K562 (cell line): ENCODE measurements around the gene PCBP3. TPM values are rescaled to one million over a fixed set of nuclear protein-coding genes. Genes with fewer than 3 reads are reported as not detected.

ENCODE experiments used
- ATAC-seq: fragments of 200-7000 bp; cut with Tn5 transposase; 3 replicates; pipeline ENCODE4 v1.9.1; 2020; ENCODE audit warnings: moderate library complexity
- BruUV-seq: library from RNA; stranded (reverse); fragments of 400-500 nt; replicated peaks from 2 replicates; lab custom pipeline; 2021; lab: Mats Ljungman, UMichigan
- CTCF ChIA-PET: fragments of 300-600 bp; formaldehyde crosslinking; extraction: SDS; loops from one replicate; lab custom pipeline; 2021; ENCODE audit warnings: low intra/inter-chr PET ratio; lab: Yijun Ruan, JAX
- POLR2A ChIA-PET: fragments of 300-600, 350-650 bp; sonication (Branson Sonifier 250); formaldehyde crosslinking; extraction: SDS; loops from one replicate; lab custom pipeline; 2021; ENCODE audit warnings: antibody characterized with exemption, inconsistent platforms; lab: Yijun Ruan, JAX
- DNase-seq, 4 experiments: peaks; one replicate each; pipeline versions ENCODE4 v3.0.0 to v3.0.0-alpha.2; 2011 to 2018; ENCODE audit warnings: low spot score in 3 of 4, mixed read lengths in 3 of 4; ENCODE audit errors: extremely low read depth in 1 of 4
- FAIRE-seq: peaks from 2 replicates; lab custom pipeline; 2011; peaks lifted over from hg19 to GRCh38; lab: Jason Lieb, UNC
- H2AFZ ChIP-seq: 2 replicates; pipeline ENCODE4 v1.6.0; 2011; ENCODE audit warnings: low read depth, low read length, control low read depth, inconsistent platforms
- H3K27ac ChIP-seq: fragments of 200-600 bp; 3 replicates; pipeline ENCODE4 v1.8.0; 2011; ENCODE audit warnings: low read depth, mild to moderate bottlenecking, control low read depth, inconsistent platforms, low read length, moderate library complexity, mixed read lengths; ENCODE audit errors: extremely low read depth
- H3K27me3 ChIP-seq, 2 experiments: fragments of 300-600 bp in 1 of 2; 2 replicates in 1 of 2; 3 replicates in 1 of 2; pipeline versions ENCODE4 v1.6.0 to v1.8.0; 2011; ENCODE audit warnings: inconsistent platforms in 2 of 2, low read length in 2 of 2, mild to moderate bottlenecking in 1 of 2, mixed read lengths in 1 of 2, moderate library complexity in 1 of 2; ENCODE audit not compliant: control insufficient read depth in 2 of 2, insufficient read depth in 2 of 2
- H3K36me3 ChIP-seq: fragments of 300-600 bp; 3 replicates; pipeline ENCODE4 v1.8.0; 2011; ENCODE audit warnings: mild to moderate bottlenecking, low read length, inconsistent platforms; ENCODE audit not compliant: control insufficient read depth, insufficient read depth
- H3K4me1 ChIP-seq, 2 experiments: fragments of 200-600 bp in 1 of 2; replicated peaks in 1 of 2; 2 replicates in 1 of 2; 3 replicates in 1 of 2; pipeline versions ENCODE4 v1.5.1 to v1.8.0; 2011; ENCODE audit warnings: inconsistent platforms in 2 of 2, low read length in 2 of 2, mild to moderate bottlenecking in 1 of 2, mixed read lengths in 1 of 2, moderate library complexity in 1 of 2; ENCODE audit not compliant: control insufficient read depth in 2 of 2, insufficient read depth in 2 of 2
- H3K4me2 ChIP-seq: 2 replicates; pipeline ENCODE4 v1.6.1; 2011; ENCODE audit warnings: low read length, control low read depth, inconsistent platforms, mixed read lengths; ENCODE audit not compliant: insufficient read depth
- H3K4me3 ChIP-seq: fragments of 200-600 bp; sonication (generic), shearing (Covaris generic); 2 replicates; pipeline ENCODE4 v1.5.1; 2016; ENCODE audit warnings: control low read depth, inconsistent platforms
- H3K79me2 ChIP-seq: fragments of 200-600 bp; 3 replicates; pipeline ENCODE4 v1.8.0; 2011; ENCODE audit warnings: low read length, inconsistent platforms; ENCODE audit not compliant: control insufficient read depth, insufficient read depth
- H3K9ac ChIP-seq, 2 experiments: 2 replicates each; pipeline versions ENCODE4 v1.6.0 to v1.6.1; 2011; ENCODE audit warnings: low read depth in 2 of 2, low read length in 2 of 2, control low read depth in 1 of 2, inconsistent platforms in 1 of 2, mild to moderate bottlenecking in 1 of 2, mixed read lengths in 1 of 2; ENCODE audit not compliant: insufficient read depth in 1 of 2
- H3K9me1 ChIP-seq: one replicate; pipeline ENCODE4 v1.6.0; 2011; ENCODE audit warnings: inconsistent platforms, mild to moderate bottlenecking, low read length, moderate library complexity; ENCODE audit not compliant: control insufficient read depth, insufficient read depth
- H3K9me3 ChIP-seq: replicated peaks from 2 replicates; pipeline ENCODE4 v1.5.1; 2011; ENCODE audit warnings: low read depth, low read length, inconsistent platforms; ENCODE audit not compliant: control insufficient read depth, insufficient read depth
- H4K20me1 ChIP-seq: replicated peaks from 2 replicates; pipeline ENCODE4 v1.6.1; 2011; ENCODE audit warnings: low read length, inconsistent platforms, mixed read lengths; ENCODE audit not compliant: control insufficient read depth, insufficient read depth
- CBFA2T3 ChIP-seq: fragments of 450-650 bp; IDR thresholded peaks from 2 replicates; pipeline ENCODE4 v1.6.1; 2017
- CREBBP ChIP-seq: IDR thresholded peaks from one replicate; pipeline ENCODE4 v1.6.1; 2012; ENCODE audit warnings: low read depth, mild to moderate bottlenecking, control low read depth, inconsistent platforms, low read length
- E2F3 ChIP-seq: fragments of 250-450 bp; sonication (Bioruptor Pico); IDR thresholded peaks from 2 replicates; pipeline ENCODE4 v1.4.0; 2020; ENCODE audit warnings: mild to moderate bottlenecking
- E2F4 ChIP-seq: sonication (generic); formaldehyde crosslinking; IDR thresholded peaks from 2 replicates; pipeline ENCODE4 v1.8.0; 2022; ENCODE audit warnings: mild to moderate bottlenecking, low read depth, missing genetic modification reagents
- TFE3 ChIP-seq: fragments of 450-650 bp; formaldehyde crosslinking; IDR thresholded peaks from 2 replicates; pipeline ENCODE4 v1.4.0; 2020; ENCODE audit warnings: mild to moderate bottlenecking, mixed read lengths
- TGIF2 ChIP-seq: sonication (generic); formaldehyde crosslinking; IDR thresholded peaks from 2 replicates; pipeline ENCODE4 v1.8.1; 2022; ENCODE audit warnings: mild to moderate bottlenecking, missing genetic modification reagents, moderate library complexity
- ZNF280B ChIP-seq: fragments of 250-450 bp; sonication (Bioruptor Pico); IDR thresholded peaks from 2 replicates; pipeline ENCODE4 v1.5.1; 2021; ENCODE audit warnings: mild to moderate bottlenecking
- WGBS: fragments of 100-300 bp; shearing (Covaris generic); methylation state at CpG from one replicate; pipeline ENCODE4 v1.1.6; 2016; ENCODE audit warnings: low coverage, mixed read lengths; ENCODE audit not compliant: insufficient coverage; ENCODE audit errors: missing lambda C conversion rate; 5-methylcytosine and 5-hydroxymethylcytosine counted together
- in situ Hi-C: fragments of 300-500 bp; cut with MboI; formaldehyde crosslinking; loops from 4 replicates; pipeline ENCODE4 v1.15.0; 2018; ENCODE audit warnings: inconsistent platforms, mixed read lengths
- intact Hi-C: fragments of 100-400 bp; cut with micrococcal nuclease; formaldehyde crosslinking; loops from 2 replicates; pipeline ENCODE4 v1.14.2; 2022
- polyA plus RNA-seq, 8 experiments: library from polyadenylated mRNA; depleted of rRNA in 4 of 8; stranded (reverse) in 5 of 8; unstranded in 3 of 8; fragments of >200 nt; fragmentation: Nextera tagmentation in 2 of 8; fragmentation: Illumina TruSeq in 1 of 8; extraction: Ambion mirVana in 2 of 8; extraction: Trizol in 1 of 8; gene quantifications; 2 replicates each; pipeline versions ENCODE4 v1.2.1 to v1.2.3, GENCODE V29; 2011 to 2014; ENCODE audit warnings: inconsistent platforms in 1 of 8, missing spikeins in 1 of 8
- total RNA-seq, 7 experiments: library from RNA; depleted of rRNA in 6 of 7; stranded (reverse); fragments of >200 nt in 6 of 7; fragmentation: Illumina TruSeq in 2 of 7; extraction: Trizol in 2 of 7; gene quantifications; 2 replicates each; pipeline versions ENCODE4 v1.2.1 to v1.2.3, GENCODE V29; 2011 to 2021; ENCODE audit warnings: low replicate concordance in 1 of 7
- TF ChIP-seq, protein P1 (sequence below): fragments of 250-450 bp; sonication (Bioruptor Pico); IDR thresholded peaks from 2 replicates; pipeline ENCODE4 v1.8.0; 2022; ENCODE audit warnings: inconsistent platforms, mild to moderate bottlenecking, moderate library complexity, borderline replicate concordance

The PCBP3 gene
- total and polyA plus RNA-seq, 9 of the 15 experiments (the other 6 are each of a cell fraction or from before 2014, with no cell fraction given) = 0.18 TPM; not detected in 8

GRCh38 chr21:45816794-45817193 is 173.3 kb downstream of the PCBP3 start:
- no peak for ATAC-seq
- Histone ChIP-seq H3K4me3 (no peak overlapping the region), H3K4me2 (no peak overlapping the region), H3K9me3 (no peaks in the 10 kb centered on the region), H3K9ac (no peak overlapping the region), H4K20me1 (peaks cover 9% of the 10 kb centered on the region), H3K36me3 (no peaks in the 10 kb centered on the region), H3K79me2 (no peaks in the 10 kb centered on the region), H3K27ac (no peak overlapping the region), H3K9me1 (no peaks in the 10 kb centered on the region), H3K4me1 (peaks cover 0 to 7% of the 10 kb centered on the region in 2 experiments; a peak in 2 of 5 replicates), H2AFZ (no peak overlapping the region), H3K27me3 (peaks cover 10 to 39% of the 10 kb centered on the region in 2 experiments)
- DNase-seq = no peak
- ChIA-PET POLR2A (no interaction called here), CTCF (no interaction called here)
- no TSS peak for BruUV-seq
- in situ Hi-C loops (loop anchor here (5.0 kb wide), 1 partner anchor 259 kb away; no protein-coding TSS in a partner anchor), intact Hi-C loops (no loop called here)
- 7% methylated on average over 14 of the region's 14 CpGs for WGBS
- no peak for FAIRE-seq
- TF ChIP-seq TGIF2 (no peak), TFE3 (CRISPR knock-in tag) (peak; percentile 12; the same call in 1 of the 2 replicates)

- Histone ChIP-seq H3K4me2 (no peak overlapping the region), H3K9me3 (no peaks in the 10 kb centered on the region), H3K27me3 (peaks cover 11 to 43% of the 10 kb centered on the region in 2 experiments), H3K27ac (no peak overlapping the region), H3K4me3 (no peak overlapping the region), H3K9me1 (no peaks in the 10 kb centered on the region), H3K36me3 (no peaks in the 10 kb centered on the region), H2AFZ (no peak overlapping the region), H3K79me2 (no peaks in the 10 kb centered on the region), H3K9ac (no peak overlapping the region; a peak in 1 of 4 replicates), H4K20me1 (peaks cover 9% of the 10 kb centered on the region), H3K4me1 (peaks cover 0 to 7% of the 10 kb centered on the region in 2 experiments; a peak in 2 of 5 replicates)
- in situ Hi-C loops (loop anchor here (5.0 kb wide), 1 partner anchor 260 kb away; no protein-coding TSS in a partner anchor), intact Hi-C loops (no loop called here)
- WGBS = under 1% methylated on average over 13 of the region's 13 CpGs
- ATAC-seq (no peak), FAIRE-seq (no peak), DNase-seq (no peak)
- no TSS peak for BruUV-seq
- CTCF ChIA-PET = interaction anchor here (1.6 kb wide), 1 partner anchor 340 kb away, joined by 3 read pairs; no protein-coding TSS in a partner anchor
- POLR2A ChIA-PET = no interaction called here
- no peak for TF ChIP-seq ZNF280B (CRISPR knock-in tag)
- TF ChIP-seq CREBBP = no peak
- TF ChIP-seq CBFA2T3 = no peak
- TF ChIP-seq, protein P1, sequence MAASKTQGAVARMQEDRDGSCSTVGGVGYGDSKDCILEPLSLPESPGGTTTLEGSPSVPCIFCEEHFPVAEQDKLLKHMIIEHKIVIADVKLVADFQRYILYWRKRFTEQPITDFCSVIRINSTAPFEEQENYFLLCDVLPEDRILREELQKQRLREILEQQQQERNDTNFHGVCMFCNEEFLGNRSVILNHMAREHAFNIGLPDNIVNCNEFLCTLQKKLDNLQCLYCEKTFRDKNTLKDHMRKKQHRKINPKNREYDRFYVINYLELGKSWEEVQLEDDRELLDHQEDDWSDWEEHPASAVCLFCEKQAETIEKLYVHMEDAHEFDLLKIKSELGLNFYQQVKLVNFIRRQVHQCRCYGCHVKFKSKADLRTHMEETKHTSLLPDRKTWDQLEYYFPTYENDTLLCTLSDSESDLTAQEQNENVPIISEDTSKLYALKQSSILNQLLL (CRISPR knock-in tag) = no peak
- TF ChIP-seq E2F3 (CRISPR knock-in tag) = no peak
- no peak for TF ChIP-seq E2F4 (CRISPR knock-in tag)
Observed at GRCh38 chr21:45817345-45817744, 173.8 kb downstream of the PCBP3 start.
